Measurements from ENCODE around the gene SLC4A8.

Gene SLC4A8

GRCh38 chr12:51395283-51396230, 29.1 kb upstream of the SLC4A8 start:
- DNase-seq (ENCODE audit: low read depth) = no peak

- no peak for DNase-seq (ENCODE audit: low read depth)
These were observed 27.0 kb upstream of the SLC4A8 start for GRCh38 chr12:51397670-51398069.

DNA sequence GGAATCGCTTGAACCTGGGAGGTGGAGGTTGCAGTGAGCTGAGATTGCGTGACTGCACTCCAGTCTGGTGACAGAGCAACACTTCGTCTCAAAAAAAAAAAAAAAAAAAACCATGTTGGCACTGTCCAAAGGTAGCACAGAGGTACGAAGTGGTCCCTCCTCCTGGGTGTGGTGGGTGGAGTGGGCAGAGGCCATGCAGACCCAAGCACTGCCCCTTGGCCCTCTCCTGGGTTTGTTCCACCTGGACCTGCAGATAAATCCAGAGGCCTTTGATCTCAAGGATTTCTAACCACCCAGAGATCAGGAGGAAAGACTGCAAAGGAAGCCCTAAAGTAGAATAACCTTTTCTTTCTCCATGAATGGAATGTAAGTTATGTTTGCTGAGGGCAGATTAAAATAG, 24.7 kb upstream of the SLC4A8 start:
- DNase-seq (ENCODE audit: low read depth) = no peak

DNA sequence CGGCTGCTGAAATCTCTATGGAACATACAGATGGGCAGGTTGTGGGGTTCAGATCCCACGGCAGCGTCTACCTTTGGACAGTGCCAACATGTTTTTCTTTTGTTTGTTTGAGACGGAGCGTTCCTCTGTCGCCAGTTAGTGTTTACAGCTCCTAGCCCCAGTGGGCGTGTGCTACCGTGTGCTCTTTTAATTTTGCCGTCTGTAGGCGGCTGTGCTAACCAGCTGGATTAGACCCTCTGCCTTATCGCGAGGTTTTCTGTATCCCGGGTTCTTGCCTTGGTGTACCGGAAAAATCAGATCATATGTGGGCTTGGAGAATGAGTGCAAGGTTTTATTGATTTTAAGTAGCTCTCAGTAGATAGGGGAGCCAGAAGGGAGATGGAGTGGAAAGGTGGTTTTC, 23.6 kb upstream of the SLC4A8 start:
- no peak for DNase-seq (ENCODE audit: low read depth)

GRCh38 chr12:51401486-51401885, 23.1 kb upstream of the SLC4A8 start:
- no peak for DNase-seq (ENCODE audit: low read depth)

GRCh38 chr12:51401900-51402299, 22.7 kb upstream of the SLC4A8 start:
- no peak for DNase-seq (ENCODE audit: low read depth)

DNA sequence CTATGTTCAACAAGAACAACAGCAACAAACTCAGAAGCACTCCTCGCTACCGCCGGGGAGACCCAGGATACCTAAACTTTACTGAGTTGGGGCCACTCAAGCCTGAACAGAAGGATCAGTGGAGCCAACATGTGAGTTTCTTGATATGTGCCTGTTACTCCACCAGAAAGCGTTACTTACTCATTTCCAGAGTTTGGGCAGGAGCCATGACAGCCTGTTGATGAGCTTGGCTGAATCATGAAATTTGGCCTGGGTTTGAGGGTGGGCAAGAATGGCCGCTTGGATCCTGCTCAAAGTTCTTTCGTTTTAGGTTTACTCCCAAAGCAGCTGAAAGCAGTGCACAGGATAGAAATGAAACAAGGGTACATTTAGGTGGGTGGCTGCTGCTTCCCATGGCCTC, 21.5 kb upstream of the SLC4A8 start:
- no peak for DNase-seq (ENCODE audit: low read depth)

- DNase-seq (ENCODE audit: low read depth) = no peak
These were observed 20.9 kb upstream of the SLC4A8 start for GRCh38 chr12:51403681-51404136.

DNA sequence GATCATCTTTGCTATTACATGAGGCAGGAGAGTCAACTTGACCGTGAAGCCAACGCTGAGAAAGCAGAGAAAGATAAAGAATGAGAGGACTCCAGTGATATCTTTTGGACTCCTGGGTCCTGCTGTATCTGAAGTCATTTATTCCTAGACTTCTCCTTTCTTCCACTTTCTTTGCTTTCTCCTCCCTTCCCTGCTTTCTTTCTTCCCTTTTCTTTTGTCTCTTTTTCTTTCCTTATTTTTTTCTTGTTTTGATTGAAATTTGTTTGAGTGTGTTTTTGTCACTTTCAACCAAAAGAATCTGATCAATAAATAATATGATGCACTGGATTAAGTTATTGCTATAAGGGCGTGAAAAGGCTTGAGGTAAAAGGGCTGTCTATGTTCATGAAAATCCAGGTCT, 20.0 kb upstream of the SLC4A8 start:
- no peak for DNase-seq (ENCODE audit: low read depth)

DNA sequence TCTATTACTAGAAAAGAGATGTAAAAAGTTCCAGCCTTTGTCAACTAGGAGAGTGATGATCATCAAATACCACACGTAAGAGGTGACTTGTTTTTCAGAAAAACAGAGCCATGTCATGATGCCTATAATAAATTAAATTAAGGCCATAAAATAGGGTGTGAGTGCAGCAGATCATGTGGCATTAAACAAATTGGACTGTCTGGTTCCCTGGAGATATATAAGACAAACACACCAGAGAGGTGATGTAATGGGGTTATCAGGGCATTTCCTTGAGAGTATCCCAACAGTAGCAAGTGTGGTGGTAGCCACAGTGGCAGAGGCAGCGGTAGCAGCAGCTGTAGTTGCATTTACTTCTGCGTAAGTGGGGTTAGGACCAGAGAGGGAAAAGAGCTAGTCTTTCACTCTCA, 18.8 kb upstream of the SLC4A8 start:
- no peak for DNase-seq (ENCODE audit: low read depth)

DNA sequence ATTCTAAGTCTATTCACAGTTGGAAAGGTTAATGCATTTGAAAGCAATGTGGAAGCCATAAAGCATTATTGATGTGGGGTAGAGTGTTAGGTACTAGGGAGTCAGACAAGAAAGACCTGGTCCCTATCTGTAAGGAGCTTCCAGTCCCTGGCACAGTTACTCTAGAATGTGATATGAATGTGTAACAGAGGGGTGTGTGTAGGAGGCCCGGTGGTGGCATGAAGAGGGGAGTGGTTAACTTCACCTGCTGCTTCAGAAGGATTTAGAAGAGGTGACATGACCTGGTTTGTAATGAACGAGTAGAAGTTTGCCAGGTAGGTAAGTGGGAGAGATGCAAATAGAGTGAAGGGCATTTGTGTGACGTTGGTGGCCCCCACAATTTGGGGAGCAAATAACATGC, 18.3 kb upstream of the SLC4A8 start:
- no peak for DNase-seq (ENCODE audit: low read depth)

DNA sequence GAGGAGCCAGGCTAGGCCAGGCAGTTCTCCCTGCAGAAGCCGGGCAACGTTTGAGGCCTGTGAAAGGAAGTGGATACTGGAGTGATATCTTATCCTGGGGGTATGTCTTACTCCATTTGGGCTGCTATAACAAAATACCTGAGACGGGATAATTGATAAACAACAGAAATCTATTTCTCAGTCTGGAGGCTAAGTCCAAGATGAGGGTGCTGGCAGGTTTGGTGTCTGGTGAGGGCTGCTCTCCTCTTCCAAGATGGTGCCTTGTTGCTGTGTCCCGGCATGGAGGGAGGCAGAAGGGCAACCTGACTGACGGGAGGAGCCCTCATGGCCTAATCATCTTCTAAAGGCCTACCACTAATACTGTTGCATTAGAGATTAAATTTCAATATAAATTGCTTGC, 17.8 kb upstream of the SLC4A8 start:
- no peak for DNase-seq (ENCODE audit: low read depth)

DNA sequence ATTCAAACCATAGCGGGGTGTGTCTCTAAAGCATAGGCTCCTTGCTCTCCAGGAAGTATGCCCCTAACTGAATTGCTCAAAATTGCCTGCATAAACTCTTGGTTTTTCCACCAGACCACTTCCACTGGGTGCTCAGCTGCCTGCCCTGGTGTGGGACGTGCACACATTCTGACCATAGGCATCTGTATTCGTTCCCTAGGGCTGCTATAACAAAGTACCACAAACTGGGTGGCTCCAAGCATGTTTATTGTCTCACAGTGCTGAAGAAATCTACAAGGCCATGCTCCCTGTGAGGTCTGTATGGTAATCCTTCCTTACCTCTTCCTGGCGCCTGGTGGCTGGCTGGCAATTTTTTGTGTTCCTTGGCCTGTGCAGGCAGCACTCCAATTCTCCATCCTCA, 17.0 kb upstream of the SLC4A8 start:
- DNase-seq (ENCODE audit: low read depth) = no peak

DNA sequence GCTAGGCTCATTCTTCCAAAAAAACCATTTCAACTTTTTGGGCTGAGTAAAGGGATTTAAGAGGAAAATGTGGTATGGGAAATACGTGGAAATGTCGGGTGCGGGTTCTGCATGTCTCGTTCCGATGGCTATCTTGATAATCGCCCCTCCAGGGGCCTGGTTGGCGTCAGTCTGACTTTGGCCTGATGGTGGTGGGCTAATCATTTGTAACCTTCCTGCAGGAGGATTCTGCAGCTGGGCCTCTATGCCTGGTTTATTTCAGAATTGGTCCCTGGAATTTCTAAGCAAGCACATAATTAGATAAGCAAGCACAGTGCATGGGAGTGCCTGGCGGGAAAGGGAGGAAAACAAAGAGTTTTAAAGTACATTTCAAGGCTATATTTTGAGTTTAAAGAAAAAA, 14.8 kb upstream of the SLC4A8 start:
- no peak for DNase-seq (ENCODE audit: low read depth)

GRCh38 chr12:51413149-51413548, 11.5 kb upstream of the SLC4A8 start:
- DNase-seq (ENCODE audit: low read depth) = no peak

GRCh38 chr12:51413791-51414190, 10.8 kb upstream of the SLC4A8 start:
- DNase-seq (ENCODE audit: low read depth) = no peak

- DNase-seq (ENCODE audit: low read depth) = no peak
These were observed 8.7 kb upstream of the SLC4A8 start for GRCh38 chr12:51415931-51416330.

- no peak for DNase-seq (ENCODE audit: low read depth)
These were observed 6.8 kb upstream of the SLC4A8 start for GRCh38 chr12:51417826-51418225.

DNA sequence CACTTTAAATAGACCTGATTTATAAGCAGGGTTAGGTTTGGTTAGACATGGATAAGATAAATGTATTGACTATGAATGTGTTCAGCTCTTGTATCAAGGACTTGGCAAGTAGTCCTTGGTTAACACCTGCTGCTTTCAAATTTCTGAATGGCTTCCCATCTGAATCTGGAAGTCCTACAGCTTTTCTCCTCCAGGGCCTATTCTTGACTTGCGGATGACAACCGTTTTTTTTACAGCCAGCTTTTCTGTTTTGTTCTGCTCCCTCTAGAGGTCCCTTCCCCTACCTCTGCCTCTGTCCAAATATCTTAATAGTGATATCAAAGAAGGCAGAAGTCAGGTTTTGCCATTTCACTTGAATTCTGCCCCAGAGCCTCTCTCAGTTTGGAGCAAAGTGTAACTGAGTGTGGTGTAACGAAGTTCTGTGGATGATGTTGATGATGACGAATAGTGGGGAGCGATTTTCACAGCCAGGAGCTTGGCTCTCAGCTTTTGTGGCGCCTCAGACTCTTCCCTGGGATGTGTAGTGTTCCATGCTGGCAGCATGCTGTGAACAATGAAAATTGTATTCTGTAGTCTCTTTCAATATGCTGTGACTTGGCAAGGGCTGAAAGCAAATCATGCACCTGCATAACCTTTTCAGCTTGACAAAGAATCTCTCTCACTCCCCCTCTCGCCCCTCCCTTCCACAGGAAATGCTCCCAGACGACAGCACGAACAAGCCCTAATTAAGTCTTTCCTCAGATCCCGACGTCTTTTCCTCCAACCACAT, 5.0 kb upstream of the SLC4A8 start:
- DNase-seq (ENCODE audit: low read depth) = no peak

- peak; percentile 56 for DNase-seq (ENCODE audit: low read depth)
These were observed 3.3 kb upstream of the SLC4A8 start for GRCh38 chr12:51421266-51421884.

GRCh38 chr12:51424094-51424661, 453 bp upstream of the SLC4A8 start:
- no peak for DNase-seq (ENCODE audit: low read depth)

DNA sequence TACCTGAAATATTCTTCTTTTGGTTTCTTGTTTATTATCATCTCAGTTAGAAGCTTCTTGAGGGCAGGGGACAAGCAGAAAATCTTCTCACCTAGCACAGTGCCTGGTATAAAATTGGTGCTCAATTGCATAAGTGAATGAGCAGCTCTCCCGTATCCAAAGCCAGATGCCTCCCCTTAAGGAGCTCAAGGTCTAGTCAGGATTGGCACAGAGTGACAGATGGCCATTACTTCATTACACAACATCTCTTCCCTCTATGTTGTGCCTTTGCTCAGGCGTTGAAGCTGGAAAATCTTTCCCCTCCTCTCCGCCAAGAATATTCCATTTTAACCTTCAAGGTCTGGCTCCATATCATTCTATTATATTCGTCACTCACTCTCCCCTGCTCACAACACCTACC, 3.6 kb downstream of the SLC4A8 start:
- no peak for DNase-seq (ENCODE audit: low read depth)
